Stimulated activated CD8-positive, alpha-beta memory T cell treated with anti-CD3 and anti-CD28 coated beads, Interleukin-4, amount 100 ng/mL, for 1 hour (primary cell): ENCODE data around the gene ZNF581.

Experiments
- DNase-seq, 2 donors: peaks; one replicate each; pipeline ENCODE4 v3.0.0-alpha.2; 2020; ENCODE audit warnings: low read depth in 2 of 2, low spot score in 1 of 2

Gene ZNF581

DNA sequence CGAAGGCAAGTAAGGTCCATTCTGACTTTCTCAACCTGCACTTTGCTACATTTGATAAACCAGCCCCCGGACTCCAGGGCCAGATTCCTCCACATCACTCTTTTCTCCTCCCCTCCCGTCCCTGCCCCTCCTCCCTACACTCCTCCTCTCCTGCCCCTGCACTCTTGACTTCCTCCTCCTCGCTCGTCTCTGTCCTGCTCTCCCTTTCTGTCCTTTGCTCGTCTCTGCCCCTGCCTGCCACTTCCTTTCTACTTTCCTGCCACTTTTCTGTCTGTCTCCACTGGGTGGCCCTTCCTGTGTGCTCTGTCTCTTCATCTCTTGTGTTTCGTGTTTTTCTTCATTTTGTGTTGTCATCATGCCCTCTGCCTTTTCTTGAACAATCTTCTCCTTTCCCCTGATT is 18.4 kb downstream of the ZNF581 start:
- no peak for DNase-seq

- no peak for DNase-seq
Observed at GRCh38 chr19:55663846-55664536, 20.5 kb downstream of the ZNF581 start.

GRCh38 chr19:55666343-55667005 is 23.0 kb downstream of the ZNF581 start:
- DNase-seq, result no peak

GRCh38 chr19:55667006-55667381 is 23.5 kb downstream of the ZNF581 start:
- DNase-seq, result no peak

GRCh38 chr19:55667511-55667910 is 24.1 kb downstream of the ZNF581 start:
- DNase-seq, result no peak

- DNase-seq, result no peak
Observed at GRCh38 chr19:55667958-55668357, 24.5 kb downstream of the ZNF581 start.

DNA sequence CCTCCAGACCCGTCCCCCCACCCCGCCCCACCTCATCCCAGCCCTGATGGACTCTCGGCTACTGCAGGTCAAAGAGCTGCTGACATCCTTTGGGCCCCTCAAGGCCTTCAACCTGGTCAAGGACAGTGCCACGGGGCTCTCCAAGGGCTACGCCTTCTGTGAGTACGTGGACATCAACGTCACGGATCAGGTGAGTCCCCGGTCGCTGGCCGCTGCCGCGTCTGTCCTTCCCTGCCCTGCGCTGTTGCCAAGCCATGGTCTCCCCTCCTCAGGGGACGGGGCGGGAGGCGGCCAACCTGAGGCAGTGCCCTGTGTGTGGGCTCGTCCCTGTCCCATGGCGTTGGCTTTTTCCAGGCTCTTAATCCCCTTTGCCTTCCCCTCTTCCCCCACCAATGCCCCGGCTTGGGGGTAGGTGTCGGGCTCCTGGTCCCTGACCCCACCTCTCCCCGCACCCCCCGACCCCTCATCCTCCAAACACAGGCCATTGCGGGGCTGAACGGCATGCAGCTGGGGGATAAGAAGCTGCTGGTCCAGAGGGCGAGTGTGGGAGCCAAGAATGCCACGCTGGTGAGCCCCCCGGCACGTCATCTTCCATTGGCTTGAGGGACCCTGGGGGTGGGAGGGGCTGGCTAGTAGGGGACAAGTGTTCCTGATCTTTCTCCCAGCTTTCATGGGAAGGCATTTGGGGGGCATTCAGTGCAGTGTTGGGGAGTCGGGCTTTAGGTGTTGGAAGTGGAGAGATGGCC is 25.3 kb downstream of the ZNF581 start:
- no peak for DNase-seq

GRCh38 chr19:55669418-55670279 is 26.2 kb downstream of the ZNF581 start:
- no peak for DNase-seq

- DNase-seq, result no peak
Observed at GRCh38 chr19:55670280-55671053, 27.0 kb downstream of the ZNF581 start.

DNA sequence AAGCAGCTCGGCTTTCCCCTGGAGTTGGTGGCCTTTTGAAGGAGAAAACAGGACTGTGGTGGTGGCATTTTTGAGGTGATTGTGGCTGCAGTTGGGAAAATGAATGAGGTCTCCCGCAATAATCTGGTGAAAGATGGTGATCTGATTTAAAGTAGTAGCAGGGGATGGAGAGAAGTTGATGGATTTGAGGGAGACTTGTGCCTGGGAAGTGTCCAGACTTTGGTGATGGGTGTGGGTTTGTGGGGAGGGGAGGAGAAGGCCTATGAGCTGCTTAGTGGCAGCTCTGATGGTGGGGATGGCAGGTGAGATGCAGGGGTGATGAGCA is 27.6 kb downstream of the ZNF581 start:
- DNase-seq, result no peak

DNA sequence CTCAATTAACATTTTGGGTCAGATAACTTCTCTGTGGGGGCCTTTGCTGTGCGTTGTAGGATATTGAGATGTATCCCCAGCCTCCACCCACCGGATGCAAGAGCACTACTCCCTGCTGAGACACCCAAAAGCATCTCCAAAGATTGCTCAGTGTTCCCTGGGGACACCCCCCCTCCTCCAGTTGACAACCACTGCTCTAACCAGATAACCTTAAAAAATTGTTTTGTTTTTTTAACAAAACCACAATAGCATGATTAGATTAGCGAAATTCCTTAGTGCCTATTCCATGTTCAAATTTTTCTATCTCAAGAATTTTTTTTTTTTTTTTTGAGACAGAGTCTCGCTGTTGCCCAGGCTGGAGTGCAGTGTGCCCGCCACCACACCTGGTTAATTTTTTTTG is 29.0 kb downstream of the ZNF581 start:
- DNase-seq, result no peak

DNA sequence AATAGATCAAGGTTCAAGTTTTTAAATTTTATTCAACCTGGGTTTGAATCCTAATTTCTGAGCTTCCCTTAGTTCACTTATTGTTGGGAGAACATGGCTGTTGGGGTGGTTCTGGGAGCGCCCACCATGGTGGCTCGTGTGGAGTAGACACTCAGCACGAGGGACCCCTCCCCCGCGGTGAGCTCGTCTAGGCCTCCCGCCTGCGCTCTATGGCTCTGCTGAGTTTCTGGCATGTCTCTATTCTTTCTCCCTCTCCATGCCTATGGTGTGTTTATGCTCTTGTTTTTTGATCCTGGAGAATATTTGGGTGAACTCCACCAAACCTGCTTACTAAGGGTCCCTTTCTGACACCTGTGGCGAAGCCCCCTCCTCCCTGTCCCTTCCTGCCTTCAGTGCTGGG is 30.0 kb downstream of the ZNF581 start:
- DNase-seq, result no peak

DNA sequence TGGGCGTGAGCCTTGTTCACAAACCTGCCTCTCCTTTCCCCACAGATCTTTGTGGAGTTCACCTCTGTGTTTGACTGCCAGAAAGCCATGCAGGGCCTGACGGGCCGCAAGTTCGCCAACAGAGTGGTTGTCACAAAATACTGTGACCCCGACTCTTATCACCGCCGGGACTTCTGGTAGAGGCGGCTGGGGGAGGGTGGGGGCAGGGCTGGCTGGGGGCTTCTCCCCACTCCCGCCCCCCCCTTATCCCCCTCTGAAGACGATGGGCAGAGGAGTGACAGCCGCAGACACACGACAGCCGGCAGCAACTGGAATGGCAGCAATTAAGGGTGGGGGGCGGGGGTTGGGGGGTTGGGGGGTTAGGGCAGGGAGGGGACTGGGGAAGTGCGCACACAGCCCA is 30.4 kb downstream of the ZNF581 start:
- no peak for DNase-seq

- DNase-seq, result no peak
Observed at GRCh38 chr19:55674459-55674840, 31.0 kb downstream of the ZNF581 start.

- DNase-seq, result peak; percentile 94 to 98
Observed at GRCh38 chr19:55674841-55675660, 31.6 kb downstream of the ZNF581 start, which contains the start of gene EPN1. Gene EPN1 (plus strand): TSS chr19:55675226. CDS start chr19:55678628, 3,402 bp downstream.

DNA sequence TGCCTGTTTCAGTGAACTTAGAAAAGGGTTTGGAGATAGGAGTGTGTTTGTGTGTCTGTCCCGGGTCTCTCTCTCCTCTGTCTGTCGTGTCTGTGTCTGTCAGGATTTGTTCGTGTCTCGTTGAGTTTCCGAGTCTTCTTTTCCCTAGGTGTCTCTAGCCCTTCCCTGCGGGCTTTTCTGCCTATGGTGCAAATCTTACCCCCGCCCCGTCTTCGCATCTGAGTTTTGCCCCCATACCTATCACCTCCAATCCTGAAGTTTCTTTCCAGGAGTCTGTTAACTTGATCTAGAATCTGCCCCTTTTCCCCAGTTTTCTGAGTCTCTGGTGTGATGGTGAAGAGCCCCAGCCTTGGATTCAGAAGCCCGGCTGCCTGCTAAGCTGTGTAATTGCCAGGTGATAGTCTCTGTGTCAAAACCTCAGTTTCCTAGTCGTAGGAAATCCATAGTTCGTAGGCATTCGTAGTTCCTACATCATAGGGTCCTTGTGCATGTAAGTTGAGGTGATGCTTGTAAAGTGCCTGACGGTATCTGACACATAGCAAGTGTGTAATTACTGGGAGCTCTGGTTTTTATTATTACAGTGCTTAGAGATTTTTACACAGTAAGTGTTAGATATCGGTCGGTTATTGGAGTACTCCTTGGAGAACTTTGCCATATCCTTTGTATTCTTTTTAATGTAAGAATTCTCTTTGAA is 32.4 kb downstream of the ZNF581 start:
- DNase-seq, result no peak

- DNase-seq, result no peak
Observed at GRCh38 chr19:55676383-55676782, 32.9 kb downstream of the ZNF581 start.

GRCh38 chr19:55676889-55677505 is 33.5 kb downstream of the ZNF581 start:
- no peak for DNase-seq

GRCh38 chr19:55677572-55678028 is 34.2 kb downstream of the ZNF581 start:
- no peak for DNase-seq
